HG03575 (cell line): ENCODE results near the gene SLC39A7.

ENCODE experiments used
- ATAC-seq: cut with Tn5 transposase; IDR thresholded peaks from one replicate; pipeline ENCODE4 v1.9.1; 2021; ENCODE audit not compliant: unreplicated experiment, insufficient number of reproducible peaks, low FRiP score; ENCODE audit errors: extremely low read depth

Gene SLC39A7

GRCh38 chr6:33185654-33186187 is 14.9 kb upstream of the SLC39A7 start:
- ATAC-seq = no peak

DNA sequence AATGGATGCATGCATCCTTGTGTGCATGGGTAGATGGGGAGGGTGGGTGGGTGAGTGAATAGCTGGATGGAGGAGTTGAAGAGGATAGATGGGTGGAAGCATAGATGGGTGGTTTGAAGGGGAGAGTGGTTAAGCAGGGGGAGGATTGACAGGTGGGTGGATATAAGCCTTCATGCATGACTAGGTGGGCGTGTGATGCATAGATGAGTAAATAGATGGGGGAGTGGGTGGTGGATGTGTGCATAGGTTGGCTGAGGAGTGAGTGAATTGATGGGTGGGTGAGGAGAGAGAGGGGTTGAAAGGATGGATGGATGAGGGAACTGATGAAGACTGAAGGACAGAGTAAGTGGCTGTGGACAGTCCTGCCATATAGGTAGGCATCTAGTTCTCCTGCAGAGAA is 12.9 kb upstream of the SLC39A7 start:
- ATAC-seq = no peak

DNA sequence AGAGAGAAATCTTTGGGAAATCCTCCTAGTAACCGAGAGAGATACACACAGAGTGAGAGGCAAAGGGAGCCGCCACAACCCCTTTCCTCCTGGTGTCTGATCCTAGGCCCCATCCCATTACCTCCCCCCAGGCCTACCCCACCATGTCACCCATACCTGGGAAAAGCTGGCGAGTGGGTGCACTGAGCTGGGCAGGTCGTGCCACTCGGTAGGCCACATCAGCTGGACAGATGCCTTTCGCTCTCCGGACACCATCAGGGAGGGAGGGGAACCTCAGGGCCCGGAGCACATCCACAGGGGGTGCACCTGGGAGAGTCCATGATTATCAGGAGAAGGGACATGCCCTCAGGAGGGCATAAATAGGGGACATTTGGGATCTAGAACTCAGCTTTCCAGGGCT is 11.5 kb upstream of the SLC39A7 start:
- ATAC-seq = no peak

- ATAC-seq = no peak
These were observed 10.8 kb upstream of the SLC39A7 start for GRCh38 chr6:33189625-33190448.

GRCh38 chr6:33190504-33191107 is 10.1 kb upstream of the SLC39A7 start:
- no peak for ATAC-seq

GRCh38 chr6:33191383-33192104 is 9.1 kb upstream of the SLC39A7 start:
- no peak for ATAC-seq

DNA sequence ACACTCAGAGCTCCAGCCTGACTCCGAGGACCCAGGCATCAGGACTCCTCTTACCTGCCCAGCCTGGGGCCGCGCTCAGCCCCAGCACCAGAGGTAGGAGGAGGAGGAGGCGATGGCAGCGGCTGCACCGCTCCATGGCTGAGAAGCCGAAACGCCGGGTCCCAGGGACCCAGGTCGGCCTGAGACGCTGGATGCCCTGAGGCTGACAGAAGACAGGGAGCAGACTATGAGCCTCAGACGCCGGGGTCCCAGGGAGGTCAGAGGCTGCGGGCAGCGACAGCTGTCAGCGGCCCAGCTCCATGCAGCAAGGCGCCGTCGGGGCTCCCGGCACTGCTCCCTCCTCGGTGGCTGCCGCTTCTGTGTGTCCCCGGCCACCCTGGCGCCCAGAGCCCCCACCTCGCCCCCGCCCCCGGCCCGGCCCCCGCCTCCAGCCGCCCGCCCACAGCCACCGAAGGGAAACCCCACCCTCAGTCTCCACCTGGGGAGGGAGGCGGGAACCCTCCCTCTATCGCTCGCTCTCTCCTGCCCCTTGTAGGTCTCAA is 8.5 kb upstream of the SLC39A7 start, which contains the start of gene COL11A2:
Gene COL11A2 (minus strand): TSS at position 363 of the 542 bp plus-strand sequence. CDS start 227 bp downstream, at position 136.
- ATAC-seq = no peak

DNA sequence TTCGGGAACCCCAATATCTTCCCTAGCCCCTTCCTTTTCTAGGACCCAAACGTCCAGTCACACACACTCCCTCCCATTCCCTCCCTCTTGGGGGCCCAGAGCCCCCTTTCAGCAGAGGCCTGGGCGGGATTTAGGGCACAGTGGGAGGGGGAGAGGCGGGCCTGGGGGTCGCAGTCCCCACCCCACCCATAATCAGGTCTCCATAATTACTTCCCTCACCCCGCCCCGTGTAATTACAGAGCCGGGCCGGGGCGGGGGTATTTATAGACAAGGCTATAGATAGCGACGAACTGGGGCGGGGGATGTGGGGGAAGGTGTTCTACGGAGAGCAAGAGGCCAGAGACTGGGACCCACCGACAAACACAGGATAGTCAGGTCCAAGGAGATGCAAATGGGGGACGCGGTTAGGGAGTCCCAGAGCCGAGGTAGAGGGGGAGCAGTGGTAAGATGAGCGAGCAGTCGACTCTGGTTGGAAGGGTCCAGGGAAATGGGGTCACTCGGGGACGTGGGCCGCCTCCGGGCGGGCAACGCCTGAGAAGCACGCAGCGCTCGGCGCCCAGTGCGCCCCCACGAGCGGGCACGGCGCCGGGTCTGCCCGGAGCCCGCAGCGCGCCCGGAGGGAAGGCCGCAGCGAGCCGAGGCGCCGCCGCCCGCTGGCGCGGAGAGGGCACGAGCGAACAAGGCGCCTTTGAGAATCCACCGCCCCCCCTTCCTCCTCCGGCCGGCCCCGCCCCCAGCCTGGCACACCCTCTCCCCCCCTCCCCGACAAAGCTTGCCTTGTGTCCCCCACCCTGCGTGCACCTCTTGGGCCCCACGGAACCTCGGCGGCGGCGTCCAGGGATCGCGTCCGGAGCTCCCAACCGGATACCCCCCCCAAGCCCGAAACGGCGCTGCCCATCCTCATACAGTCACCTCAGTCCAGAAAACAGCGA is 7.7 kb upstream of the SLC39A7 start:
- no peak for ATAC-seq

DNA sequence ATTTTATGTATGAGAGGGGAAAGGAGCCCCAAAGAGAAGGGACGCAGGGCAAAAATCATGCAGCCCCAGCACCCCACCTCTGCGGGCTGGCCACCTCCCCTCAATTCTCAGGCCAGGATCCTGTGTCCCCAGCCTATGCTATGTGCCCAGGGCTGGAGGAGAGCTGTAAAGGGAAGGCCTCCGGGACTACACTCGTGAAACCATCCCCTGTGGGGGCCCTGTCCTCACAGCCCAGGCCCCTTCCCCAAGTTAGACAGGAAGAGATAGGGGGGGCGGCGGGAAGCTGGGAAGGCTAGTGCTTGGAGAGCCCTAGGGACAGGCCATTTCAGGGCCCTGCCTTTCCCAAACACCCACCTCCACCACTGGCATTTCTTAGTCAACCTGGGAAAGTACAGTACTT is 7.0 kb upstream of the SLC39A7 start:
- ATAC-seq = no peak

DNA sequence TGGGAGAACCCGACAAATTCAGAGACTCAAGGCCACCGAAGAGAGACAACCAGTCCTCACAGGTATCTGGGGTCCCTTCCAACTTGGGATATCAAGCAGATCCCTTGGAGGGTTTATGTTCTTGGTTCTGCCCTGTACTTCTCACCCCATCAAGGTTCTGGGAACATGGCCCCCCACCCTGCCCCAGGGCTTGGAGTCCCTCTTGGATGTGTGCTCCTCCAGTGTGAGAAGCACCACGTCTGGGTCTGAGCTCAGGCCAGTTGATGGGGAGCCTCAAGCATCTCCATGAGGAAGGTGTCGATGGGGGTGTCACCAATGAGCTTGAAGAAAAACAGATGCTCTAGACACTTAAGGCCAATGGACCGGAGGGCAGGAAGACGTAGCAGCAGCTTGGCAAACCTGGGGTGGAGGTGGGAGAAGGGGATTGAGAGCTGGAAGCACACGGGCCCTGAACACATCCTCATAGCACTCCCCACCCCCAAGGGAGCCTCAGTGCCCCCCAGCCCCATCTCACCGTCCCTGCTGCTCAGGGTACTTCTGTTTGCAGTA is 6.2 kb upstream of the SLC39A7 start:
- no peak for ATAC-seq

DNA sequence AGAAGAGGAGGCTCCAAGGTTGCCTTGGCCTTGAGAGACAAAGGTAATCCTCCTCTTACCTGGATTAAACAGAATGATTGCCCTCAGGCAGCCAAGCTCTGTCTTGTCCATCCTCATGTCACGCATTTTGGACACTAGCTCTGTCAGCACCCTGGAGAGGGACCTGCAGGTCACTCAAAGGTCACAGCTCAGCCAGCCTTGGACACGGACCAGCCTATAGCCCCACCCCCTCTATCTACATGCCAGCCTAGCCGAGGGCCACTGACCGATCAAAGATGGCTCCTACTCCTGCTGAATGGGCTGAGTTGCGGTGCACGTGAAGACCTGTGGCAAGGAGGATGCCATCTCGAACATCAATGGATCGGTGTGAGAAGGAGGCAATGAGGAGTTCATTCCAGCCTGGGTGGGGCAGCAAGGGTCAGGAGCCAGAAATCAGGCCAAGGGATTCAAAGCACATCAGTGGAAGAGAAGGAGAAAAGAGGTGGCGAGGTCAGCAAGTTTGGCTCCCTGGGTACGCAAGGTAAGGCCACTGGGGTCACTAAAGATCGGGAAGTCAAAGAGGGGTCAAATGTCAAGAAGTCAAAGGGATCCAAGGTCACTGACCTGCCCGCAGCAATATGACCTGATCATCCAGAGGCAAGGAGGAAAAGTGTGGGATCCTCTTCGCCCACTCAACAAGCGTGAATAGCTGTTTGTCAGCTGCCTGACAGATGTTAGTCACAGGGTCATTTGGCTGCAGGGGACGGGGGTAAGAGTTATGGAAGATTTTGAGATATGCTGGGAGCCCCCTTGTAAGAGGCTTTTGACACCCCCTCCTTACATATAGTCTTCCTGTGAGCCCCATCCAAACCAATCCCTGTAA is 5.1 kb upstream of the SLC39A7 start:
- no peak for ATAC-seq

- ATAC-seq = no peak
These were observed 3.1 kb upstream of the SLC39A7 start for GRCh38 chr6:33197431-33198048.

GRCh38 chr6:33198159-33198852 is 2.4 kb upstream of the SLC39A7 start:
- no peak for ATAC-seq

- ATAC-seq = no peak
These were observed 1.7 kb upstream of the SLC39A7 start for GRCh38 chr6:33198853-33199436.

- ATAC-seq = no peak
These were observed 914 bp upstream of the SLC39A7 start for GRCh38 chr6:33199687-33200218.

DNA sequence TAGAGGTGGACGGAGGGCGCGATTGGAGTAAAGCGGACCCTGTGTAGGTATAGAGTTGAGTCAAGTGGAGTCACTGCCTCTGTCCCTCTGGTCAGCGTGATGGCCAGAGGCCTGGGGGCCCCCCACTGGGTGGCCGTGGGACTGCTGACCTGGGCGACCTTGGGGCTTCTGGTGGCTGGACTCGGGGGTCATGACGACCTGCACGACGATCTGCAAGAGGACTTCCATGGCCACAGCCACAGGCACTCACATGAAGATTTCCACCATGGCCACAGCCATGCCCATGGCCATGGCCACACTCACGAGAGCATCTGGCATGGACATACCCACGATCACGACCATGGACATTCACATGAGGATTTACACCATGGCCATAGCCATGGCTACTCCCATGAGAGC is 479 bp downstream of the SLC39A7 start:
- no peak for ATAC-seq
